GM21526 (cell line): ENCODE data around the gene FAM222B.
"Not testable (repeated sequence)": the region's sequence is repeated elsewhere in the genome, so short reads cannot be mapped to it uniquely, and the experiment has no call there.

Experiments used
- ATAC-seq: cut with Tn5 transposase; IDR thresholded peaks from one replicate; pipeline ENCODE4 v1.9.1; 2021; ENCODE audit warnings: moderate library complexity; ENCODE audit not compliant: unreplicated experiment, low FRiP score

Gene FAM222B

GRCh38 chr17:28842282-28843012, at the start of gene FAM222B:
Gene FAM222B (minus strand): TSS chr17:28842790. CDS start chr17:28766667, 76,123 bp downstream.
- peak; percentile 83 for ATAC-seq

- ATAC-seq: no peak
These were observed 49.4 kb upstream of the FAM222B start for GRCh38 chr17:28892024-28892423.

GRCh38 chr17:28891201-28891600, 48.6 kb upstream of the FAM222B start:
- ATAC-seq: no peak

GRCh38 chr17:28889996-28890395, 47.4 kb upstream of the FAM222B start:
- no peak for ATAC-seq

- no peak for ATAC-seq
These were observed 46.2 kb upstream of the FAM222B start for GRCh38 chr17:28888832-28889231.

GRCh38 chr17:28887871-28888471, 45.4 kb upstream of the FAM222B start:
- ATAC-seq: no peak

GRCh38 chr17:28885951-28886350, 43.4 kb upstream of the FAM222B start:
- ATAC-seq: no peak

GRCh38 chr17:28885363-28885762, 42.8 kb upstream of the FAM222B start:
- no peak for ATAC-seq

GRCh38 chr17:28883967-28884702, 41.5 kb upstream of the FAM222B start:
- ATAC-seq: no peak

- ATAC-seq: no peak
These were observed 39.7 kb upstream of the FAM222B start for GRCh38 chr17:28882154-28882895.

GRCh38 chr17:28881533-28882056, 39.0 kb upstream of the FAM222B start:
- ATAC-seq: no peak

GRCh38 chr17:28880572-28880945, 38.0 kb upstream of the FAM222B start:
- ATAC-seq: no peak

GRCh38 chr17:28879886-28880571, 37.4 kb upstream of the FAM222B start:
- ATAC-seq: no peak

GRCh38 chr17:28878981-28879380, 36.4 kb upstream of the FAM222B start:
- ATAC-seq: no peak

GRCh38 chr17:28878158-28878910, 35.7 kb upstream of the FAM222B start:
- ATAC-seq: no peak

- not testable (repeated sequence) for ATAC-seq
These were observed 34.6 kb upstream of the FAM222B start for GRCh38 chr17:28877150-28877711.

- no peak for ATAC-seq
These were observed 33.4 kb upstream of the FAM222B start for GRCh38 chr17:28875848-28876550.

- no peak for ATAC-seq
These were observed 32.2 kb upstream of the FAM222B start for GRCh38 chr17:28874750-28875149.
